Kidney (tissue), 14 donors: Measurements from ENCODE around the gene PNKP. TPM values are rescaled to one million over a fixed set of nuclear protein-coding genes. Genes with fewer than 3 reads are reported as not detected.

Source experiments
- DNase-seq, 5 donors: peaks; one replicate each; pipeline ENCODE4 v3.0.0-alpha.2; 2013 to 2020
- FAIRE-seq: peaks from 2 replicates; lab custom pipeline; 2012; peaks lifted over from hg19 to GRCh38; lab: Jason Lieb, UNC
- H3K27ac ChIP-seq, 2 donors: one replicate each; pipeline ENCODE4 v1.7.0; 2013; ENCODE audit warnings: low read depth in 2 of 2, low read length in 2 of 2, inconsistent platforms in 1 of 2
- H3K27me3 ChIP-seq: one replicate; pipeline ENCODE4 v1.7.1; 2013; ENCODE audit warnings: low read length, inconsistent platforms; ENCODE audit not compliant: control insufficient read depth, insufficient read depth
- H3K36me3 ChIP-seq, 3 donors: one replicate each; pipeline versions ENCODE4 v1.7.0 to v1.7.1; 2013; ENCODE audit warnings: low read length in 3 of 3, control low read depth in 1 of 3, inconsistent platforms in 1 of 3; ENCODE audit not compliant: insufficient read depth in 3 of 3, control insufficient read depth in 2 of 3
- H3K4me1 ChIP-seq, 3 donors: one replicate each; pipeline versions ENCODE4 v1.7.0 to v1.7.1; 2013; ENCODE audit warnings: low read length in 3 of 3, inconsistent platforms in 1 of 3, low read depth in 1 of 3; ENCODE audit not compliant: control insufficient read depth in 2 of 3, insufficient read depth in 2 of 3
- H3K4me3 ChIP-seq, 3 donors: one replicate each; pipeline versions ENCODE4 v1.7.0 to v1.8.1; 2013; ENCODE audit warnings: low read length in 3 of 3, control low read depth in 1 of 3, inconsistent platforms in 1 of 3
- H3K9ac ChIP-seq, 3 donors: one replicate each; pipeline versions ENCODE4 v1.7.0 to v1.7.1; 2013; ENCODE audit warnings: low read length in 3 of 3, control low read depth in 1 of 3, inconsistent platforms in 1 of 3
- H3K9me3 ChIP-seq, 3 donors: one replicate each; pipeline versions ENCODE4 v1.7.0 to v1.7.1; 2013; ENCODE audit warnings: low read length in 3 of 3, control low read depth in 1 of 3, inconsistent platforms in 1 of 3; ENCODE audit not compliant: control insufficient read depth in 2 of 3, insufficient read depth in 1 of 3
- intact Hi-C: fragments of 100-400 bp; cut with DNase I; formaldehyde crosslinking; loops from one replicate; pipeline ENCODE4 v1.11.1; 2022
- polyA plus RNA-seq: library from polyadenylated mRNA; stranded (reverse); fragments of 350-450 nt; fragmentation: Illumina TruSeq; extraction: RNeasy Lipid Tissue Mini Kit (QIAGEN cat#74804); gene quantifications from one replicate; pipeline ENCODE4 v1.2.3, GENCODE V29; 2014; ENCODE audit warnings: low read depth, low replicate concordance; ENCODE audit not compliant: insufficient read depth
- total RNA-seq: library from RNA; stranded (reverse); fragmentation: NEBNext Ultra II Directional; extraction: Animal tissue kit (Norgen Biotek cat#: 25700); gene quantifications from one replicate; pipeline ENCODE4 v1.2.1, GENCODE V29; 2021
- TF ChIP-seq, protein P1 (sequence below): IDR thresholded peaks from 3 replicates; pipeline ENCODE4 v1.5.1; 2012; ENCODE audit warnings: mild to moderate bottlenecking, moderate library complexity, borderline replicate concordance; ENCODE audit not compliant: insufficient read depth; ENCODE audit errors: extremely low read depth
- donor health status: control.
- donor health status: control.
- donor health status: control.
- donor health status: control.
- donor health status: control.
- donor health status: DM: yes; HTN: yes; CAD: no.
- donor health status: Normal renal cell carcinoma (clear cell type).

PNKP gene
- total and polyA plus RNA-seq, 2 donors from 2014 or later: 45.5 to 101 TPM

DNA sequence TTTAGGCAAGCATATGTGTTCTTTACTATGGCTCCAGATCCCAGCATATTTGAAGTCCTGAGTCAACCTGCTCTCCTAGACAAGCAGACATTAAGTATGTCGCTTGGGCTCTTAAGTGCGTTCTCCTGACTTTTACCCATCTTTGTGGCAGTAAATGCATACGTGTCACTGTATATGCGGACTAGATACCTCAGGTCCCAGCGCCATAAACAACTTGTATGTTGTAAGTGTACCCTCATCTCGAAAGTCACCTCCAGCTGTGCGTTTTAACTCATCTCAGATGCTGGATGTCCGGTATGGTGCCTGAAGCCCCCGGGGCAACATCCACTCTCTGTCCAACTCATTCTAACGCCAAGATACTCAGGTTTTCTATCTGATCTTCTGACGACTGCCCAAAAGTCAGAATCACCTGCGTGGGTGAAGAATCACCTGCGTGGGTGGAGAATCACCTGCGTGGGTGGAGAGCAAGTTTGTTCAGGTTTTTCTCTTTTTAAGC lies 14.7 kb downstream of the PNKP start:
- Histone ChIP-seq H3K9me3 (no peaks in the 10 kb centered on the region), H3K36me3 (peaks cover 0 to 19% (median 9%) of the 10 kb centered on the region in 3 donors)
- intact Hi-C loops: no loop called here

DNA sequence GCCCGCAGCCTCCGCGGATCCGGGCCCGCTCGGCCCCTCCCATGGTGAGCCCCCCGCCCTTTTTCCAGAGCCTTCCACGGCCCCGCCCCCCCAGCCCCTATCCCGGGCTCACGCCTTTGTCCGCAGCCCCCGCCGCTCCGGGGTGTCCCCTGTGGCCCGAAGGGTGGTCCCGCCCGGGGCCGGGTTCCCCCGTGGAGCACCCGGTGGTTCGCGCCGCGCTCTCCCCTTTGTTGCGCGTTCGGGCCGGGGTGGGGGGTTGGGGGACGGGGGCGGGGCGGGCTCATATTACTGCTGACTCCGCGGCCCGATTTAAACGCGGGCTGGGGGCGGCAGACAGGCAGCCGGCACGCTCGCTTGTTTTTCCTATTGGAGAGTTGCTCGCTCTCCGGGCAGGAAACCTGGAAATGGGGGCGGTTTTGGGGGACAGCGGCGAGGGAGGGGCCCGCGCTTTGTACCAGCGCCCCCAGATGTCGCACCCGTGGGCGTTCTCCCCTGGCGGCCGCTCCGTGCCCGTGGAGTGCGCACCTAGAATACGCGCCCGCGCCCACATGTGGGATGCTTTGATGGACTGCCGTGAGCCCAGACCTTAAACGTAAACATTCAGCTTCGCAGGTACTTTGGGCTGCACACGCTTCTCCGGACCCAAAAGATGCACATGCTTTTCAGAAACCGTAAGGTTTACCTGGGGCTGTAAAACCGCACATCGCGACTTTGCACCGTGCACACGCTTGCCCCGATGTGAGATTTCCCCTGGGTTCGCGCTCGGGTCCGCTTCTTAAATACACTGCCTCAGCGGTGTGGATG lies 15.7 kb downstream of the PNKP start:
- Histone ChIP-seq H3K9me3 (no peaks in the 10 kb centered on the region), H3K9ac (peak overlapping the region; percentile 34 to 51 (median 42)), H3K4me3 (peak overlapping the region; percentile 62 to 77 (median 76)), H3K27me3 (no peaks in the 10 kb centered on the region), H3K4me1 (peaks cover 0 to 17% (median 9%) of the 10 kb centered on the region in 3 donors), H3K36me3 (peaks cover 0 to 12% (median 6%) of the 10 kb centered on the region in 3 donors), H3K27ac (peak overlapping the region; percentile 98 to 99)
- FAIRE-seq: no peak
- TF ChIP-seq, protein P1, sequence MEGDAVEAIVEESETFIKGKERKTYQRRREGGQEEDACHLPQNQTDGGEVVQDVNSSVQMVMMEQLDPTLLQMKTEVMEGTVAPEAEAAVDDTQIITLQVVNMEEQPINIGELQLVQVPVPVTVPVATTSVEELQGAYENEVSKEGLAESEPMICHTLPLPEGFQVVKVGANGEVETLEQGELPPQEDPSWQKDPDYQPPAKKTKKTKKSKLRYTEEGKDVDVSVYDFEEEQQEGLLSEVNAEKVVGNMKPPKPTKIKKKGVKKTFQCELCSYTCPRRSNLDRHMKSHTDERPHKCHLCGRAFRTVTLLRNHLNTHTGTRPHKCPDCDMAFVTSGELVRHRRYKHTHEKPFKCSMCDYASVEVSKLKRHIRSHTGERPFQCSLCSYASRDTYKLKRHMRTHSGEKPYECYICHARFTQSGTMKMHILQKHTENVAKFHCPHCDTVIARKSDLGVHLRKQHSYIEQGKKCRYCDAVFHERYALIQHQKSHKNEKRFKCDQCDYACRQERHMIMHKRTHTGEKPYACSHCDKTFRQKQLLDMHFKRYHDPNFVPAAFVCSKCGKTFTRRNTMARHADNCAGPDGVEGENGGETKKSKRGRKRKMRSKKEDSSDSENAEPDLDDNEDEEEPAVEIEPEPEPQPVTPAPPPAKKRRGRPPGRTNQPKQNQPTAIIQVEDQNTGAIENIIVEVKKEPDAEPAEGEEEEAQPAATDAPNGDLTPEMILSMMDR: no peak
- intact Hi-C loops: no loop called here
- DNase-seq: peak; percentile 65 to 91 (median 83)

More for the DNA sequence above, 14.7 kb downstream of the PNKP start:
- TF ChIP-seq, protein P1: no peak
- H3K4me3 ChIP-seq: peak overlapping the region; percentile 62 to 77 (median 76)
- FAIRE-seq (no peak), DNase-seq (peak in 1 of 5 donors; percentile 34)
- no peak overlapping the region for H3K27ac ChIP-seq
- H3K4me1 ChIP-seq: peaks cover 0 to 17% (median 9%) of the 10 kb centered on the region in 3 donors
- H3K9ac ChIP-seq: peak overlapping the region in 2 of 3 donors; percentile 34 to 51
- H3K27me3 ChIP-seq: no peaks in the 10 kb centered on the region

DNA sequence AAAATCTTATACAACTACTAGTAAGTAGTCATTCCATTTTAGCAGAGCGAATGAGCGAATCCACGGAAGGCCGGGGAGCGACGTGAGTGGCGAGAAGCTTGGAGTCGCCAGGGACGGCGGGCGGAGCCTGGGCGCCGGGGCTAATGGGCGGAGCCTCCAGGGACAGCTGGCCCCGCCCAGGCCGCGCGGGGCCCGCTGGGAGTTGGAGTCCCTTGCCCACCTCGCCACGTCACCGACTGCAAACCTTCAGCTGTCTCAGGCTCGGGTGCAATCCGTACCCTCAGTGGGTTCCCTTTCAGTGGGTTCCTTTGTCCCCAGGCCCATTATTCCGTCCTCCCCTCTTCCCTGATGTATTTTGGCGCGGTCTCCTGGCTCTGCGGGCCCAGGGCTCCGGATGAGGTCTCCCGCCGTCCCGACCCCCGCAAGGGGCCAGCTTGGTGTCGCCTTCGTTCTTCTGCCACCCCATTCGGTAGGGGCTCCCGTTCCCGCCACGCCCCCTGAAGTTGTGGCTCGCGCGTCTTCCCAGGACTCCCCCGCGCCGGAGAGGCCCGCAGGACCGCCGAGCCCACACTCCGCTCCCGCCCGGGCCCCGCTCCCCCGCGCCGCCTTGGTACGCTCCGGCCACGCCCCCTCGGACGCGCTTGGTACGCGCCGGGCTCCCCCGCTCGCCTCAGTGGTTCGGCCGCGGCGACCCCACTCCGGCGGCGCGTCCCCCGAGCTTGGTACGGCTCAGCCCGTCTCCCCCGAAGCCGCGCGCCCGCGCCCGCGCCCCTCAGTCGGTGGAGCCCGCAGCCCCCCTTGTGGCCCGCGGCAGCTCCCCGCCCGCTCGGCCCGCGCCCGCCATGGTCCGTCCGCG lies 16.7 kb downstream of the PNKP start, which contains the start of gene PTOV1:
TSS of gene PTOV1 (plus strand) at position 673 of the 856 bp plus-strand sequence.
- intact Hi-C loops: no loop called here

More for the DNA sequence above, 16.7 kb downstream of the PNKP start, which contains the start of gene PTOV1:
- H3K27ac ChIP-seq: peak within 1 kb of the TSS; percentile 98 to 99
- peak; percentile 92 to 96 (median 96) for DNase-seq
- H3K36me3 ChIP-seq: peaks cover 0 to 6% (median 5%) of the 10 kb centered on the region in 3 donors
- TF ChIP-seq, protein P1: no peak
- H3K9me3 ChIP-seq: no peaks in the 10 kb centered on the region
- H3K27me3 ChIP-seq: no peaks in the 10 kb centered on the region
- peak within 1 kb of the TSS; percentile 76 to 91 (median 87) for H3K4me3 ChIP-seq
- peaks cover 0 to 17% (median 9%) of the 10 kb centered on the region in 3 donors for H3K4me1 ChIP-seq
- peak within 1 kb of the TSS; percentile 51 to 94 (median 85) for H3K9ac ChIP-seq
- no peak for FAIRE-seq
